HG02840 (cell line): ENCODE measurements around the gene HMGCLL1.

ENCODE experiments used
- ATAC-seq: cut with Tn5 transposase; IDR thresholded peaks from one replicate; pipeline ENCODE4 v1.9.1; 2021; ENCODE audit warnings: mild to moderate bottlenecking, moderate library complexity, moderate number of reproducible peaks; ENCODE audit not compliant: unreplicated experiment, low FRiP score

Gene HMGCLL1

GRCh38 chr6:55448451-55448850 is 130.5 kb downstream of the HMGCLL1 start:
- ATAC-seq, result no peak

- ATAC-seq, result no peak
These were observed 131.1 kb downstream of the HMGCLL1 start for GRCh38 chr6:55447891-55448290.

GRCh38 chr6:55445648-55446204 is 133.3 kb downstream of the HMGCLL1 start:
- no peak for ATAC-seq

GRCh38 chr6:55443238-55444134 is 135.5 kb downstream of the HMGCLL1 start:
- ATAC-seq, result no peak

GRCh38 chr6:55438203-55438602 is 140.8 kb downstream of the HMGCLL1 start:
- no peak for ATAC-seq

- no peak for ATAC-seq
These were observed 141.9 kb downstream of the HMGCLL1 start for GRCh38 chr6:55437141-55437540.

- ATAC-seq, result no peak
These were observed 145.4 kb downstream of the HMGCLL1 start for GRCh38 chr6:55433446-55434130.

- no peak for ATAC-seq
These were observed 155.1 kb downstream of the HMGCLL1 start for GRCh38 chr6:55423933-55424332.

- ATAC-seq, result no peak
These were observed 168.3 kb downstream of the HMGCLL1 start for GRCh38 chr6:55410674-55411073.

- ATAC-seq, result no peak
These were observed 173.3 kb downstream of the HMGCLL1 start for GRCh38 chr6:55405474-55406235.

GRCh38 chr6:55399351-55399750 is 179.6 kb downstream of the HMGCLL1 start:
- ATAC-seq, result no peak

- ATAC-seq, result no peak
These were observed 181.0 kb downstream of the HMGCLL1 start for GRCh38 chr6:55397986-55398385.

GRCh38 chr6:55395871-55396270 is 183.1 kb downstream of the HMGCLL1 start:
- no peak for ATAC-seq

- ATAC-seq, result no peak
These were observed 190.8 kb downstream of the HMGCLL1 start for GRCh38 chr6:55388211-55388610.
